HT1080 (cell line): ENCODE data around the gene CCL15. TPM values are rescaled to one million over a fixed set of nuclear protein-coding genes. Genes with fewer than 3 reads are reported as not detected.

ENCODE experiments used
- total RNA-seq: library from RNA; depleted of rRNA; stranded (reverse); fragments of >200 nt; shearing (Covaris generic); gene quantifications from 2 replicates; pipeline ENCODE4 v1.2.3, GENCODE V29; 2014; rRNA removed

CCL15 gene
- total RNA-seq, 1 experiment from 2014 or later = not detected

Other genes starting within 250 kb of the CCL15 start
- 0.05 TPM in 1 of 2 replicates, not detected in the other for gene GAS2L2, start 248.3 kb downstream of the CCL15 start, total RNA-seq
- not detected in 2 replicates for gene C17orf50, start 240.7 kb downstream of the CCL15 start, total RNA-seq
- gene MMP28, start 205.9 kb downstream of the CCL15 start, total RNA-seq = 0.13 and 0.18 TPM in 2 replicates
- 27.5 and 41.3 TPM in 2 replicates for gene TAF15, start 192.1 kb downstream of the CCL15 start, total RNA-seq
- not detected in 2 replicates for gene HEATR9, start 132.7 kb downstream of the CCL15 start, total RNA-seq
- not detected in 2 replicates for gene CCL5, start 121.2 kb downstream of the CCL15 start, total RNA-seq
- 3.2 and 5.1 TPM in 2 replicates for gene RDM1, start 70.8 kb downstream of the CCL15 start, total RNA-seq
- gene LYZL6, start 57.8 kb downstream of the CCL15 start, total RNA-seq = not detected in 2 replicates
- not detected in 2 replicates for gene CCL16, start 20.1 kb downstream of the CCL15 start, total RNA-seq
- gene CCL14, start 14.8 kb downstream of the CCL15 start, total RNA-seq = not detected in 2 replicates
- gene CCL23, start 16.4 kb upstream of the CCL15 start, total RNA-seq = not detected in 2 replicates
- gene CCL18, start 62.7 kb upstream of the CCL15 start, total RNA-seq = not detected in 2 replicates
- gene CCL3, start 88.6 kb upstream of the CCL15 start, total RNA-seq = 0.17 TPM in 1 of 2 replicates, not detected in the other
- not detected in 2 replicates for gene CCL4, start 102.3 kb upstream of the CCL15 start, total RNA-seq
- 2.0 TPM in 1 of 2 replicates, not detected in the other for gene TBC1D3B, start 175.1 kb upstream of the CCL15 start, total RNA-seq
- gene CCL3L1, start 195.2 kb upstream of the CCL15 start, total RNA-seq = 0.13 TPM in 1 of 2 replicates, not detected in the other
- gene CCL4L2, start 209.5 kb upstream of the CCL15 start, total RNA-seq = not detected in 2 replicates